Liver (tissue), 3 donors: ENCODE data around the gene CD40.

Experiments used
- ATF3 ChIP-seq: IDR thresholded peaks from 2 replicates; pipeline ENCODE4 v1.6.1; 2016; ENCODE audit warnings: antibody characterized with exemption
- CTCF ChIP-seq: fragments of 150-350 bp; IDR thresholded peaks from 2 replicates; pipeline ENCODE4 v1.5.1; 2017; ENCODE audit warnings: improper control_type of control experiment, low read depth, low read length; ENCODE audit not compliant: missing input control
- EGR1 ChIP-seq, 2 donors: IDR thresholded peaks; 2 replicates each; pipeline ENCODE4 v1.6.1; 2016 to 2018; ENCODE audit warnings: antibody characterized with exemption in 2 of 2, low read depth in 2 of 2
- FOXA1 ChIP-seq: IDR thresholded peaks from 2 replicates; pipeline ENCODE4 v1.6.1; 2016; ENCODE audit warnings: antibody characterized with exemption
- GABPA ChIP-seq, 2 donors: IDR thresholded peaks in 1 of 2; conservative IDR thresholded peaks in 1 of 2; 2 replicates each; pipeline ENCODE4 v1.6.1; 2016; ENCODE audit warnings: antibody characterized with exemption in 2 of 2, mild to moderate bottlenecking in 1 of 2, moderate library complexity in 1 of 2
- JUND ChIP-seq, 2 donors: IDR thresholded peaks; 2 replicates each; pipeline ENCODE4 v1.6.1; 2016; ENCODE audit warnings: antibody characterized with exemption in 2 of 2
- NR2F2 ChIP-seq: IDR thresholded peaks from 2 replicates; pipeline ENCODE4 v1.6.1; 2016; ENCODE audit warnings: antibody characterized with exemption
- RAD21 ChIP-seq, 2 donors: IDR thresholded peaks; 2 replicates each; pipeline ENCODE4 v1.6.1; 2016; ENCODE audit warnings: antibody characterized with exemption in 2 of 2, mild to moderate bottlenecking in 2 of 2
- RXRA ChIP-seq, 2 donors: IDR thresholded peaks; 2 replicates each; pipeline ENCODE4 v1.6.1; 2017 to 2018; ENCODE audit warnings: antibody characterized with exemption in 2 of 2, mild to moderate bottlenecking in 1 of 2
- TAF1 ChIP-seq: conservative IDR thresholded peaks from 2 replicates; pipeline ENCODE4 v1.6.1; 2016; ENCODE audit warnings: antibody characterized with exemption, mild to moderate bottlenecking
- YY1 ChIP-seq: IDR thresholded peaks from 2 replicates; pipeline ENCODE4 v1.6.1; 2016; ENCODE audit warnings: antibody characterized with exemption, mild to moderate bottlenecking
- TF ChIP-seq, protein P1 (sequence below): IDR thresholded peaks from 2 replicates; pipeline ENCODE4 v1.6.1; 2016; ENCODE audit warnings: antibody characterized with exemption, mild to moderate bottlenecking
- TF ChIP-seq, protein P2 (sequence below): IDR thresholded peaks from 2 replicates; pipeline ENCODE4 v1.6.1; 2016; ENCODE audit warnings: antibody characterized with exemption
- donor health status: healthy.
- donor health status: healthy.

GRCh38 chr20:46093531-46093930 lies 24.6 kb upstream of the CD40 start:
- TF ChIP-seq CTCF = no peak
- no peak for TF ChIP-seq TAF1
- TF ChIP-seq, protein P1, sequence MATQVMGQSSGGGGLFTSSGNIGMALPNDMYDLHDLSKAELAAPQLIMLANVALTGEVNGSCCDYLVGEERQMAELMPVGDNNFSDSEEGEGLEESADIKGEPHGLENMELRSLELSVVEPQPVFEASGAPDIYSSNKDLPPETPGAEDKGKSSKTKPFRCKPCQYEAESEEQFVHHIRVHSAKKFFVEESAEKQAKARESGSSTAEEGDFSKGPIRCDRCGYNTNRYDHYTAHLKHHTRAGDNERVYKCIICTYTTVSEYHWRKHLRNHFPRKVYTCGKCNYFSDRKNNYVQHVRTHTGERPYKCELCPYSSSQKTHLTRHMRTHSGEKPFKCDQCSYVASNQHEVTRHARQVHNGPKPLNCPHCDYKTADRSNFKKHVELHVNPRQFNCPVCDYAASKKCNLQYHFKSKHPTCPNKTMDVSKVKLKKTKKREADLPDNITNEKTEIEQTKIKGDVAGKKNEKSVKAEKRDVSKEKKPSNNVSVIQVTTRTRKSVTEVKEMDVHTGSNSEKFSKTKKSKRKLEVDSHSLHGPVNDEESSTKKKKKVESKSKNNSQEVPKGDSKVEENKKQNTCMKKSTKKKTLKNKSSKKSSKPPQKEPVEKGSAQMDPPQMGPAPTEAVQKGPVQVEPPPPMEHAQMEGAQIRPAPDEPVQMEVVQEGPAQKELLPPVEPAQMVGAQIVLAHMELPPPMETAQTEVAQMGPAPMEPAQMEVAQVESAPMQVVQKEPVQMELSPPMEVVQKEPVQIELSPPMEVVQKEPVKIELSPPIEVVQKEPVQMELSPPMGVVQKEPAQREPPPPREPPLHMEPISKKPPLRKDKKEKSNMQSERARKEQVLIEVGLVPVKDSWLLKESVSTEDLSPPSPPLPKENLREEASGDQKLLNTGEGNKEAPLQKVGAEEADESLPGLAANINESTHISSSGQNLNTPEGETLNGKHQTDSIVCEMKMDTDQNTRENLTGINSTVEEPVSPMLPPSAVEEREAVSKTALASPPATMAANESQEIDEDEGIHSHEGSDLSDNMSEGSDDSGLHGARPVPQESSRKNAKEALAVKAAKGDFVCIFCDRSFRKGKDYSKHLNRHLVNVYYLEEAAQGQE = no peak
- TF ChIP-seq RAD21 (IDR thresholded peaks at IDR 0.05) = no peak
- no peak for TF ChIP-seq JUND (IDR thresholded peaks at IDR 0.05)
- no peak for TF ChIP-seq GABPA (IDR thresholded peaks at IDR 0.05 in 1 of 2, conservative IDR thresholded peaks at IDR 0.05 in 1 of 2)
- TF ChIP-seq ATF3 = no peak
- TF ChIP-seq EGR1 (IDR thresholded peaks at IDR 0.05; ENCODE audit: low read depth in 2 of 2) = no peak
- TF ChIP-seq, protein P2, sequence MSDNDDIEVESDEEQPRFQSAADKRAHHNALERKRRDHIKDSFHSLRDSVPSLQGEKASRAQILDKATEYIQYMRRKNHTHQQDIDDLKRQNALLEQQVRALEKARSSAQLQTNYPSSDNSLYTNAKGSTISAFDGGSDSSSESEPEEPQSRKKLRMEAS = no peak
- TF ChIP-seq YY1 = no peak
- TF ChIP-seq RXRA (IDR thresholded peaks at IDR 0.05) = no peak
- no peak for TF ChIP-seq FOXA1
- no peak for TF ChIP-seq NR2F2
